ENCODE results near the gene TNPO1. TPM values are rescaled to one million over a fixed set of nuclear protein-coding genes. Genes with fewer than 3 reads are reported as not detected.

Gene TNPO1
- total and polyA plus RNA-seq, 2 of the 8 experiments (the other 6 are each of a cell fraction or from before 2014, with no cell fraction given), result 38.5 to 211 TPM

- no peak overlapping the region for H3K56ac ChIP-seq (replicated peaks; ENCODE audit: insufficient read length, low read depth, low read length)
- no peak overlapping the region for H2BK120ac ChIP-seq (replicated peaks; ENCODE audit: low read depth, low read length)
- no peak overlapping the region for H3K27ac ChIP-seq (ENCODE audit: low read depth, low read length)
- H3K4me3 ChIP-seq (ENCODE audit: extremely low read depth in 1 of 4, insufficient read depth in 2 of 4, low read depth in 3 of 4, low read length in 4 of 4), result peak overlapping the region in 1 of 4 experiments; percentile 80; a peak in 2 of 8 replicates
- H2BK20ac ChIP-seq (ENCODE audit: low read length), result no peak overlapping the region
- no peak overlapping the region for H3K23ac ChIP-seq (ENCODE audit: insufficient read length)
- peaks cover 0 to 8% (median 2%) of the 10 kb centered on the region in 4 experiments; a peak in 3 of 7 replicates for H3K4me1 ChIP-seq (replicated peaks in 1 of 4; ENCODE audit: control insufficient read depth in 3 of 4, insufficient read depth in 4 of 4, low read length in 3 of 4)
- H2AFZ ChIP-seq (ENCODE audit: low read length), result no peak overlapping the region
- no peak for FAIRE-seq
- no peaks in the 10 kb centered on the region for H3K79me1 ChIP-seq (ENCODE audit: low read depth, low read length)
- no peak overlapping the region for H3K18ac ChIP-seq (ENCODE audit: extremely low read depth, low read length)
- peak overlapping the region; percentile 81 to 88; a peak in 2 of 4 replicates for H3K4me2 ChIP-seq (ENCODE audit: insufficient read depth in 1 of 2, low read depth in 2 of 2, low read length in 2 of 2)
- ChIA-PET CTCF (ENCODE audit: partially characterized antibody) (interaction anchor here (0.9 to 1.0 kb wide), 2 partner anchors 12 to 36 kb away, joined by 3 read pairs; no protein-coding TSS in a partner anchor), POLR2A (ENCODE audit: partially characterized antibody) (no interaction called here)
- no peak for DNase-seq (ENCODE audit: low read depth in 1 of 2, low spot score in 2 of 2)
- no peak overlapping the region for H3K4ac ChIP-seq (replicated peaks; ENCODE audit: insufficient read length, low read depth, low read length)
- peaks cover 5% of the 10 kb centered on the region for H3K23me2 ChIP-seq (ENCODE audit: low read depth, low read length)
- no peaks in the 10 kb centered on the region; a peak in 1 of 7 replicates for H3K27me3 ChIP-seq (replicated peaks in 1 of 4; ENCODE audit: control insufficient read depth in 3 of 4, extremely low read depth in 1 of 4, insufficient read depth in 3 of 4, low read length in 3 of 4)
- H4K5ac ChIP-seq (ENCODE audit: insufficient read length, low read depth, low read length), result no peak overlapping the region
- no peak overlapping the region for H4K8ac ChIP-seq (ENCODE audit: extremely low read depth, insufficient read depth, low read length)
- no peak overlapping the region for H2AK5ac ChIP-seq (ENCODE audit: low read depth, low read length)
- 95% methylated on average over 1 of the region's 1 CpG; no CpG with 5 or more reads in 1 of the 2 experiments for WGBS, 2 experiments (ENCODE audit: extremely low coverage in 1 of 2, insufficient coverage in 1 of 2, insufficient read length in 1 of 2, insufficient replicate concordance in 2 of 2, low coverage in 1 of 2, low lambda C conversion rate in 2 of 2, missing lambda C conversion rate in 1 of 2)
- H3K14ac ChIP-seq (ENCODE audit: insufficient read length), result no peak overlapping the region
- no peak overlapping the region for H4K91ac ChIP-seq (replicated peaks; ENCODE audit: insufficient read length, low read length)
- H2BK5ac ChIP-seq (ENCODE audit: low read depth, low read length), result no peak overlapping the region
- peaks cover 0 to 22% of the 10 kb centered on the region in 2 experiments; a peak in 2 of 4 replicates for H3K79me2 ChIP-seq (ENCODE audit: control insufficient read depth in 1 of 2, insufficient read depth in 2 of 2, low read length in 2 of 2)
- H3K9ac ChIP-seq (replicated peaks in 1 of 4; ENCODE audit: extremely low read depth in 1 of 4, low read depth in 3 of 4, low read length in 3 of 4), result no peak overlapping the region
- no peaks in the 10 kb centered on the region for H4K20me1 ChIP-seq (replicated peaks in 1 of 2; ENCODE audit: control insufficient read depth in 1 of 2, insufficient read depth in 2 of 2, low read length in 2 of 2)
- no peak overlapping the region for H2BK15ac ChIP-seq (ENCODE audit: low read length)
- H3K9me3 ChIP-seq (ENCODE audit: insufficient read depth in 2 of 2, low read depth in 1 of 2, low read length in 1 of 2), result no peaks in the 10 kb centered on the region
- H3K36me3 ChIP-seq (ENCODE audit: control insufficient read depth in 2 of 4, insufficient read depth in 4 of 4, low read length in 3 of 4), result no peaks in the 10 kb centered on the region
- no peak overlapping the region for H2BK12ac ChIP-seq (ENCODE audit: low read depth, low read length)
- TF ChIP-seq HDAC6 (IDR thresholded peaks at IDR 0.05; ENCODE audit: low read depth, low read length) (no peak), SP1 (IDR thresholded peaks at IDR 0.05; ENCODE audit: low read depth, low read length) (no peak), BACH1 (IDR thresholded peaks at IDR 0.05; ENCODE audit: low read length) (no peak)
These were observed 140.9 kb downstream of the TNPO1 start for GRCh38 chr5:72957337-72957736.

Measured in H1 (cell line).